ENCODE measurements around the gene QRSL1. TPM values are rescaled to one million over a fixed set of nuclear protein-coding genes. Genes with fewer than 3 reads are reported as not detected.

The QRSL1 gene
- total RNA-seq, 1 experiment from 2014 or later: 13.4 TPM

DNA sequence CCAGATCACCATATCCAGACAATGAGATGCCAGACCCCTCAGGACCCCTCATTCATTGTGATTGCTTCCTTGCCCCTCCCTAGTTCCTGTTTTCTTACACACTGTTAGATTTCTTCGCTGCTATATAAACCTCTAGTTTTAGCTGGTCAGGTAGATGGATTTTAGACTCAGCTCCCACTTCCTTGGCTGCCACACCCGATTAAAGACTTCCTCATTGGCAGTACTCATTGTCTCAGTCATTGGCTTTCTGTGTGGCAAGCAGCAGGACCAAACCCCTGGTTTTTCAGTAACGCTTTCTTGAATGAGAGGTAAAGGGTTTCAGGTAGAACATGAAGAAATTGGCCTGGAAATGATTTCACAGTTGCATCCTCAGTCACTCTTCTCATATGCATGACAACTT, 47.9 kb downstream of the QRSL1 start:
- Histone ChIP-seq H2AFZ (no peak overlapping the region), H3K79me2 (ENCODE audit: low read depth) (no peaks in the 10 kb centered on the region), H3K4me3 (no peak overlapping the region), H3K4me1 (replicated peaks; ENCODE audit: insufficient read depth) (no peaks in the 10 kb centered on the region), H3K27ac (no peak overlapping the region), H3K9me2 (ENCODE audit: insufficient read depth) (no peaks in the 10 kb centered on the region), H3K9me3 (ENCODE audit: insufficient read depth, low read depth) (no peaks in the 10 kb centered on the region), H3K27me3 (ENCODE audit: insufficient read depth, low read depth) (no peaks in the 10 kb centered on the region), H3F3A (ENCODE audit: insufficient read depth, low read depth) (no peaks in the 10 kb centered on the region), H3K4me2 (no peak overlapping the region), H4K20me1 (ENCODE audit: insufficient read depth) (no peaks in the 10 kb centered on the region), H3K36me3 (ENCODE audit: low read depth) (no peaks in the 10 kb centered on the region)
- no peak for TF ChIP-seq CTCF (conservative IDR thresholded peaks at IDR 0.05)
- no peak for TF ChIP-seq EZH2 (IDR thresholded peaks at IDR 0.05; ENCODE audit: low read depth)
- DNase-seq: no peak
- no TSS peak for BruUV-seq (replicated peaks)
- intact Hi-C loops (cut with micrococcal nuclease; ENCODE audit: unreplicated experiment): no loop called here
- ChIA-PET POLR2A (ENCODE audit: unreplicated experiment) (no interaction called here), CTCF (no interaction called here)

DNA sequence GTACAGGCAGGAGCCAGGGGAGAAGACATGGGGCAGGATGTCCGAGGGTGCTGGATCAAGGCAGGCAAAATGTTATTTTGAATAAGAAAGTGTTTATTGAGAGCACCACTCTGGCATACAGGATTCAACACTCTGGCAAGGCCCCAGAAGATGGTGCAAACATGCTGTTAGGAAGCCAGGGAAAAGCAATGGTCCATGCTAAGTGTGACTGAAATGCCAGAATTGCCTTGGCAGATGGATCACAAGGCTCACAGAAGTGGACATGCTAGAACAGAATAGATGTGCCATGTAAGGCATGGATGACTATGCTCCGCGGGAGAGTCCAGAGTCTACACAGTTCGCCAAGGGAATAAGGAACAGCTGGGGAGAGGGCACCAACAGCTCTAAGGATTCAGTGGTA, 54.6 kb downstream of the QRSL1 start:
- H3K79me2 ChIP-seq (ENCODE audit: low read depth): no peaks in the 10 kb centered on the region
- H3K4me1 ChIP-seq (replicated peaks; ENCODE audit: insufficient read depth): no peaks in the 10 kb centered on the region
- BruUV-seq (replicated peaks): no TSS peak
- TF ChIP-seq CTCF (conservative IDR thresholded peaks at IDR 0.05): no peak
- TF ChIP-seq EZH2 (IDR thresholded peaks at IDR 0.05; ENCODE audit: low read depth): no peak
- intact Hi-C loops (cut with micrococcal nuclease; ENCODE audit: unreplicated experiment): no loop called here
- POLR2A ChIA-PET (ENCODE audit: unreplicated experiment): no interaction called here
- H4K20me1 ChIP-seq (ENCODE audit: insufficient read depth): no peaks in the 10 kb centered on the region
- H3K27ac ChIP-seq: no peak overlapping the region
- H3K36me3 ChIP-seq (ENCODE audit: low read depth): no peaks in the 10 kb centered on the region
- CTCF ChIA-PET: no interaction called here
- H3K27me3 ChIP-seq (ENCODE audit: insufficient read depth, low read depth): no peaks in the 10 kb centered on the region
- H3K4me2 ChIP-seq: no peak overlapping the region
- H3K4me3 ChIP-seq: no peak overlapping the region
- no peaks in the 10 kb centered on the region for H3F3A ChIP-seq (ENCODE audit: insufficient read depth, low read depth)
- H3K9me3 ChIP-seq (ENCODE audit: insufficient read depth, low read depth): no peaks in the 10 kb centered on the region
- DNase-seq: no peak
- no peaks in the 10 kb centered on the region for H3K9me2 ChIP-seq (ENCODE audit: insufficient read depth)
- H2AFZ ChIP-seq: no peak overlapping the region

DNA sequence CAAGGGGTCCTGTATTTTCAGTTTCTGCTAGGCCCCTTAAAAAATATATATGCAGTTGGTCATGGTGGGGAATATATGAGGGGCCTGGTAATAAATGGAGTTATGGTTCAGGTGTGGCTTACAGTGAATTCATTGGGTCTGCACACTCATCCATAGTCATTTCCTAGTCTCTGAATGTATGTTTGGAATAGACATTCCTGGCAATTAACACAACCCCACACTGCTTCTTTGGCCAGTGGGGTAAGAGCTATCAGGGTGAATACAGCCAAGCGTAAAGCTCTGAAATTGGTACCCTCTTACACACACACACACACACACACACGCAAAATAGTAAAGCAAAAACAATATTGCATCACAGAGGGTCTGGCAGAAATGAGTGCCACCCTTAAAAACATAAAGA, 56.5 kb downstream of the QRSL1 start:
- DNase-seq: no peak
- Histone ChIP-seq H3K4me3 (no peak overlapping the region), H3K79me2 (ENCODE audit: low read depth) (no peaks in the 10 kb centered on the region), H3K4me1 (replicated peaks; ENCODE audit: insufficient read depth) (no peaks in the 10 kb centered on the region), H2AFZ (no peak overlapping the region), H3K9me2 (ENCODE audit: insufficient read depth) (no peaks in the 10 kb centered on the region), H3F3A (ENCODE audit: insufficient read depth, low read depth) (no peaks in the 10 kb centered on the region), H4K20me1 (ENCODE audit: insufficient read depth) (no peaks in the 10 kb centered on the region), H3K27ac (no peak overlapping the region), H3K4me2 (no peak overlapping the region), H3K36me3 (ENCODE audit: low read depth) (no peaks in the 10 kb centered on the region), H3K9me3 (ENCODE audit: insufficient read depth, low read depth) (no peaks in the 10 kb centered on the region), H3K27me3 (ENCODE audit: insufficient read depth, low read depth) (no peaks in the 10 kb centered on the region)
- BruUV-seq (replicated peaks): no TSS peak
- no peak for TF ChIP-seq EZH2 (IDR thresholded peaks at IDR 0.05; ENCODE audit: low read depth)
- TF ChIP-seq CTCF (conservative IDR thresholded peaks at IDR 0.05): no peak
- CTCF ChIA-PET: no interaction called here
- POLR2A ChIA-PET (ENCODE audit: unreplicated experiment): no interaction called here
- intact Hi-C loops (cut with micrococcal nuclease; ENCODE audit: unreplicated experiment): no loop called here

Measured in PC-9 (cell line).